ENCODE data around the gene PBX2.
A peak's percentile ranks its signal among the peaks of the same experiment; 100 is the strongest.

Gene PBX2

GRCh38 chr6:32163559-32164258, 26.3 kb downstream of the PBX2 start:
- TF ChIP-seq GATA1 (IDR thresholded peaks at IDR 0.05; ENCODE audit: low read depth, low read length) (no peak), POLR2A (IDR thresholded peaks at IDR 0.05; ENCODE audit: low read length) (no peak)
- DNase-seq = no peak

GRCh38 chr6:32158052-32158451, 31.9 kb downstream of the PBX2 start:
- DNase-seq = no peak
- TF ChIP-seq POLR2A (IDR thresholded peaks at IDR 0.05; ENCODE audit: low read length) (no peak), GATA1 (IDR thresholded peaks at IDR 0.05; ENCODE audit: low read depth, low read length) (no peak)

DNA sequence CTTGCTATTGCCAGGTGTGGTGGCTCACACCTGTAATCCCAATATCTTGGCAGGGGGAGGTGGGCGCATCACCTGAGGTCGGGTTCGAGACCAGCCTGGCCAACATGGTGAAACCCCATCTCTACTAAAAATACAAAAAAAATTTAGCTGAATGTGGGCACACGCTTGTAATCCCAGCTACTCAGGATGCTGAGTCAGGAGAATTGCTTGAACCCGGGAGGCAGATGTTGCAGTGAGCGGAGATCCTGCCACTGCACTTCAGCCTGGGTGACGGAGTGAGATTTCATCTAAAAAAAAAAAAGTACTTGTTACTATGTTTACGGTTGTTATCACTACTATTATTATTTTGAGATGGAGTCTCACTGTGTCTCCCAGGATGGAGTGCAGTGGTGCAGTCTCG, 33.1 kb downstream of the PBX2 start:
- TF ChIP-seq GATA1 (IDR thresholded peaks at IDR 0.05; ENCODE audit: low read depth, low read length) (no peak), POLR2A (IDR thresholded peaks at IDR 0.05; ENCODE audit: low read length) (no peak)
- DNase-seq = no peak

DNA sequence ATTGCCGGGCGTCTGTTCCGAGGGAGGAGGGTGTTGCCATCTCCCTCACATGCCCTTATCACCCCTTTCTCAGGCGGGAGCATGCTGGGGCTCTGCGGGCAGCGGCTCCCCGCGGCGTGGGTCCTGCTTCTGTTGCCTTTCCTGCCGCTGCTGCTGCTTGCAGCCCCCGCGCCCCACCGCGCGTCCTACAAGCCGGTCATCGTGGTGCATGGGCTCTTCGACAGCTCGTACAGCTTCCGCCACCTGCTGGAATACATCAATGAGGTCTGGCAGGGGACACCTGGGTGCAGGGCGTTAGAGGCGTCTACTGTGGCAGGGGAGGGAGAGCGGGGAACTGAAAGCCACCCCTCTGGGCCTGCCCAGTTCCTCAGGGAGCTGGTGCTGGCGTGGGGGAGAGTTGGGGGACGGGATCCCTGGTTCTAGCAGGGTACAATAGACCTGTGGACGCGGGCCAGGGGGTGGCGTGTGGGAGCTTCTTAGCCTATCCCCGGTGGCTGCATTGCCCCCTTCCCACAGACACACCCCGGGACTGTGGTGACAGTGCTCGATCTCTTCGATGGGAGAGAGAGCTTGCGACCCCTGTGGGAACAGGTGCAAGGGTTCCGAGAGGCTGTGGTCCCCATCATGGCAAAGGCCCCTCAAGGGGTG, 35.4 kb downstream of the PBX2 start:
- TF ChIP-seq GATA1 (IDR thresholded peaks at IDR 0.05; ENCODE audit: low read depth, low read length) (no peak), POLR2A (IDR thresholded peaks at IDR 0.05; ENCODE audit: low read length) (peak; percentile 76)
- peak in 1 of 2 experiments; percentile 90 for DNase-seq

DNA sequence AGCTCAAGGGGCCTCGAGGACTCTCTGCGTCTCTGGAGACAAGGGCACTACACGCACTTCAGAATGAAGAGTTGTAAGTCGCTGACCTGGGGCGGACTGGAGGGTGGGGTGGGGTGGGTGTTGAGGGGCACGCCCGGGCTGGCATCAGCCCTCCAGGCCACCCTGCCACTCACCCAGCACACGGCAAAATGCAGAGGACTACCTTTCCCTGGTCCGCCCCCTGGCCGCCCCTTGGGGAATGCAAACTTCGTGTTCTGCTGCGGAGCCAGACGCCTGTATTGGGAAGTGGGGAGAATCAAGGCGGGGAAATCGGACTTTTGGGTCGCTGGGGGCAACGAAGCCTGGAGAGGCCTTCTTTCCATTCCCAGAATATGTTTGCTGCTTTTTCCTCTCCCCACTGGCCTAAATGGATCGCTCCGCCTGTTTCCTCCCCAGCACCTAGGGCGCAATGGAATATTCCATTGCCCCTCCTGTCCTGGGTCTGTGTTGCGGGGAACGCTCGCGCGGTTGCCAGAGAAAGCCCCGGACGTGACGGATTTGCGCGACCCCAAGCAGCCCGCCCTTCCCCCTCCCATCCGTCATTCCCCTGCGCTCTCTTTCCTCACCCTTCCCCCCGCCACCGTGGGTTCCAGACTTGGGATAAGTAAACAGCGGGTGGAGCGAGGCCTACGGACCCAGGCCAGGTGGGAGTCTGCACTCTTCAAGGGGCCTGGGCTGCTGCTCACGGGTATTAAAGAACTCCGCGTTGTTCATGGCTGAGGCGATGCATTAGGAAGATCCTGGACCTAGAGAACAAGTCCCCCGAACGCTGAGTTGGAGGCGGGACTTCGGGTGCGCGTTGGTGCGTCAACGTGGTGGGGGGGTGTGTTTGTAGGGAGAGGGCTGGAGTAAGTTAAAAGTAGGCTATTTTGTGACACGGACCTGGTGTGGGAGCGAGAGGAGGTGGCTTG, 36.2 kb downstream of the PBX2 start, which contains the start of gene PPT2:
Gene PPT2 (plus strand): TSS at position 578 of the 950 bp plus-strand sequence. CDS start 454 bp downstream, outside the sequence.
- TF ChIP-seq POLR2A (IDR thresholded peaks at IDR 0.05; ENCODE audit: low read length) (peak; percentile 85), GATA1 (IDR thresholded peaks at IDR 0.05; ENCODE audit: low read depth, low read length) (no peak)
- DNase-seq = peak; percentile 89 to 95

GRCh38 chr6:32152769-32153563, 37.0 kb downstream of the PBX2 start:
- DNase-seq = peak; percentile 87 to 88
- TF ChIP-seq POLR2A (IDR thresholded peaks at IDR 0.05; ENCODE audit: low read length) (no peak), GATA1 (IDR thresholded peaks at IDR 0.05; ENCODE audit: low read depth, low read length) (no peak)

- TF ChIP-seq POLR2A (IDR thresholded peaks at IDR 0.05; ENCODE audit: low read length) (no peak), GATA1 (IDR thresholded peaks at IDR 0.05; ENCODE audit: low read depth, low read length) (no peak)
- DNase-seq = no peak
These were observed 37.9 kb downstream of the PBX2 start, which contains the start of gene PRRT1 for GRCh38 chr6:32151863-32152768. TSS of gene PRRT1 (minus strand) at chr6:32151939. CDS start at chr6:32151827, 112 bp downstream.

DNA sequence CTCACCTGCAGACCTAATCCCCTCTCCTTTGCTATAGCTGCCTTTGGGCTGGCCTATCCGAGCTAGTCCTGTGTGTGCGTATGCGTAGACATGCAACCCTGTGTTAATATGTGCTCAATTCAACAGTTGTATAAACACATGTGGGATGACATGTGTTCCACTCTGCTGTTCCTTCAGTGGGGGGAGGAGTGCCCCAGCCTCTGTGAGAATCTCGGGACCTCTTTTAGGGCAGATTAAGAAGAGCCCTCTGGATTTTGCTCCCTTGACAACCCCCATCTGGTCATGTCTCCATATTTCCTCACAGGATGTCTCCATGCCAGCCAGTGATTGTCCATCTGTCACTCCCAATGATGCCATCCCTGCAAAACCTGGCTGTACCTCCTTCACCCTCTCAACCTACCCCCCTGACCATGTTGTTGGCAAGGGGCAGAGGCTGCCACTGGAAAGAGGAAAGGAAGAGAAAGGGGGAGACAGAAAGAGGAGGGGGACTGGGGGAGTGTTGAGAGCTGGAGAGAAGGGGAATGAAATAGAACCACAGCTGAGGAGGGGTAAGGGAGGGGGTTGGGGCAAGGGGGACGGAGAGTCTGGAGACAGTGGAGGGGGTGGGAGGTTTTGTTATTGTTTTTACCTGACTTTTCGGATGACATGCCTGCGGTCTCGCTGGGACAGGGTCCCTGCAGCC, 38.7 kb downstream of the PBX2 start:
- TF ChIP-seq POLR2A (IDR thresholded peaks at IDR 0.05; ENCODE audit: low read length) (no peak), GATA1 (IDR thresholded peaks at IDR 0.05; ENCODE audit: low read depth, low read length) (no peak)
- DNase-seq = no peak

DNA sequence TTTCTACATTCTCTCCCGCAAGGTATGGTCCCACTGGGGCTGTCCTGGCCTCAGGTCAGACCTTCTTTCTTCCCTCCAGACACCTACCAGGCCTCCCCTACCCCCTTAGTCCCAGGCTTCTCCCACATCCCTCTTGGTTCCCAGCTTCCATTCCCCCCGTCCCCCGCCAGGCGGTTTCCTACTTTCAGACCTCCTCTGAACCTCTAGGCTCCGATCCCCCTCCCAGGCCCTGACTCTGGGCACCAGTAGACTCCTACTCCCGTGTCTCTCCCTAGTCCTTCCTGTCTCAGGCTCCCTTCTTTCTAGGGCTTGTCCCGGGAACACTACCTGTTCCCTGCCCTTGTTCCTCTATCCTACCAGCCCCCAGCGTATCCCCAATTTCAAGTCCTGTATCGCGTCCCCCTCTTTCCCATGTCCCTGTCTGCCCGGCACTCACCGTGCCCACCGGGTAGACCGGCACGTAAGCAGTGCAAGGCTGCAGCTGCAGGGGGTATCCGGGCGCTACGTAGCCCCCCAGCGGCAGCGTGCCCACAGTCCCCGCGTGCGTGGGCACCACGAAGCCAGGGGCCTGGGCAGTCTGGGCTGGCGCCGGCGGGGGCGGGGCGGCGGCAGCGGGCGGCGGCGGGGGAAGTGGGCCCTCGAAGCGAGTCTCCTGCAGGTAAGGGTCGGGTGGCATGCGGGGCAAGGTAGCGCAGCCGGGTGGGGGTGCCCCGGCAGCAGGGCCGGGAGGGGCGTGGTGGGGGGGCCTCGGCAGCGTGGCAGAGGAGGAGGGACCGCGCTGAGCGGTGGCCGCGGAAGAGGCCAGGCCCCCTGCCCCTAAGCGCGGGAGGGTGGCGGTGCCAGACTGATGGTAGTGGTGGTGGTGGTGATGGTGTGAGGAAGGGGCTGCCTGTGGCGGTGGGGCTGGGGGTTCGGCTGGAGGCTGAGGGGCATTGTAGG, 39.8 kb downstream of the PBX2 start:
- no peak for DNase-seq
- TF ChIP-seq GATA1 (IDR thresholded peaks at IDR 0.05; ENCODE audit: low read depth, low read length) (no peak), POLR2A (IDR thresholded peaks at IDR 0.05; ENCODE audit: low read length) (no peak)

- TF ChIP-seq GATA1 (IDR thresholded peaks at IDR 0.05; ENCODE audit: low read depth, low read length) = no peak
- no peak for TF ChIP-seq POLR2A (IDR thresholded peaks at IDR 0.05; ENCODE audit: low read length)
- DNase-seq = no peak
These were observed 40.8 kb downstream of the PBX2 start for GRCh38 chr6:32149092-32149755.

All from erythroblast (primary cell).